Measurements from ENCODE around the gene ALOX12B. TPM values are rescaled to one million over a fixed set of nuclear protein-coding genes. Genes with fewer than 3 reads are reported as not detected.

The ALOX12B gene
- total and polyA plus RNA-seq, 2 donors (not counting 3 experiments of a cell fraction or from before 2014, with no cell fraction given), result not detected

GRCh38 chr17:8118769-8119580, 31.5 kb upstream of the ALOX12B start:
- peak overlapping the region; percentile 8 for H2AFZ ChIP-seq (ENCODE audit: low read depth, low read length)
- H3K9me3 ChIP-seq (replicated peaks; ENCODE audit: control insufficient read depth, insufficient read depth, low read length), result no peaks in the 10 kb centered on the region
- DNase-seq (ENCODE audit: low read depth, low spot score) (peak; percentile 86), FAIRE-seq (no peak)
- H3K4me2 ChIP-seq (ENCODE audit: insufficient read depth, low read length), result peak overlapping the region; percentile 54
- intact Hi-C loops (cut with micrococcal nuclease), result loop anchor here (1.0 kb wide), 6 partner anchors 25 to 232 kb away; partner anchors contain the start of gene CTC1
- TF ChIP-seq MYC (IDR thresholded peaks at IDR 0.05; ENCODE audit: low read depth, low read length), result no peak
- TF ChIP-seq GATA2 (IDR thresholded peaks at IDR 0.05; ENCODE audit: insufficient read depth, insufficient read length, low read depth, low read length), result peak; percentile 41
- TF ChIP-seq CTCF (IDR thresholded peaks at IDR 0.05; ENCODE audit: extremely low read depth in 1 of 2, insufficient read depth in 1 of 2, low read depth in 1 of 2, low read length in 2 of 2), result peak; percentile 90 to 93
- peaks cover 3% of the 10 kb centered on the region for H4K20me1 ChIP-seq (replicated peaks; ENCODE audit: control insufficient read depth, extremely low read depth, insufficient read depth, low read length)
- CTCF ChIA-PET, result interaction anchor here (0.8 to 6.8 kb wide), 29 partner anchors 9 to 176 kb away, joined by 3 to 51 read pairs (median 5); partner anchors contain the start of genes ALOX12B, BORCS6 and SLC25A35
- peak overlapping the region; percentile 54 for H3K9ac ChIP-seq (replicated peaks; ENCODE audit: extremely low read depth, insufficient read depth, low read length)
- no peaks in the 10 kb centered on the region for H3K36me3 ChIP-seq (ENCODE audit: control insufficient read depth in 2 of 2, extremely low read depth in 1 of 2, insufficient read depth in 2 of 2, low read length in 2 of 2)
- H3K79me2 ChIP-seq (ENCODE audit: control insufficient read depth, insufficient read depth, low read length), result no peaks in the 10 kb centered on the region
- peak overlapping the region; percentile 49 to 88 (median 79) for H3K4me3 ChIP-seq (replicated peaks in 1 of 3; ENCODE audit: insufficient read depth in 1 of 3, low read depth in 1 of 3, low read length in 3 of 3)
- H3K9me1 ChIP-seq (replicated peaks; ENCODE audit: control insufficient read depth, extremely low read depth, insufficient read depth, low read length), result no peaks in the 10 kb centered on the region
- dilution Hi-C loops (cut with MboI; ENCODE audit: extremely low pct_ligation_motif_present, low sequenced_read_pairs), result no loop called here
- POLR2A ChIA-PET, result interaction anchor here (1.0 to 2.7 kb wide), 3 partner anchors 40 to 102 kb away, joined by 3 to 16 read pairs (median 3); no protein-coding TSS in a partner anchor
- no TSS peak for BruUV-seq (replicated peaks)
- peaks cover 30 to 32% of the 10 kb centered on the region in 2 experiments for H3K27me3 ChIP-seq (ENCODE audit: control insufficient read depth in 2 of 2, insufficient read depth in 2 of 2, low read length in 2 of 2)
- peaks cover 31% of the 10 kb centered on the region for H3K4me1 ChIP-seq (ENCODE audit: control insufficient read depth, extremely low read depth, insufficient read depth, low read length)
- peak overlapping the region; percentile 10 for H3K27ac ChIP-seq (ENCODE audit: insufficient read depth, low read depth, low read length)
